ENCODE data around the gene UNKL. TPM values are rescaled to one million over a fixed set of nuclear protein-coding genes. Genes with fewer than 3 reads are reported as not detected.

UNKL gene
- total and polyA plus RNA-seq, 2 of the 8 experiments (the other 6 are each of a cell fraction or from before 2014, with no cell fraction given) = 25.1 to 31.8 TPM

DNA sequence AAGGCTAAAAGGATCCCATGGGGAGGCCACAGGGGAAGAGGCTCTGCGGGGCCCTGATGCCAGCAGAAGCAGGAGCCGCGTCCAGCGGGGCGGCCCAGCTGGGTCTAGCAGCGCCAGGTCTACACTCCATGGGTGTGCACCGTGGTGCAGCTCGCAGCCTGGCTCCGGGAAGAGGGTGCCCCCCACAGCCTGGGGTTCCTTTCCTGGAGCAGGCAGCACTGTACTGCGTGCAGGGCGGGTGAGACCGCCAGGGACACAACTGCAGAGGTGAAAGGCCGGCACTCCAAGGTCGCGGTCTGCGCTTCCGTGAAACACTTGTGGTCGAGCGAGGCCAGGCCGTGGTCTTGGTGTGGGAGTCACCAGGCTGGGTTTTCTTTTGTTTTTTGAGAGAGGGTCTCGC lies 36.3 kb upstream of the UNKL start:
- Histone ChIP-seq H4K8ac (ENCODE audit: extremely low read depth, insufficient read depth, low read length) (no peak overlapping the region), H3K4me3 (ENCODE audit: extremely low read depth in 1 of 4, insufficient read depth in 2 of 4, low read depth in 3 of 4, low read length in 4 of 4) (no peak overlapping the region), H3K23ac (ENCODE audit: insufficient read length) (no peak overlapping the region), H4K5ac (ENCODE audit: insufficient read length, low read depth, low read length) (no peak overlapping the region), H4K20me1 (replicated peaks in 1 of 2; ENCODE audit: control insufficient read depth in 1 of 2, insufficient read depth in 2 of 2, low read length in 2 of 2) (peaks cover 2 to 14% of the 10 kb centered on the region in 2 experiments), H3K4me1 (replicated peaks in 1 of 4; ENCODE audit: control insufficient read depth in 3 of 4, insufficient read depth in 4 of 4, low read length in 3 of 4) (no peaks in the 10 kb centered on the region), H3K36me3 (ENCODE audit: control insufficient read depth in 2 of 4, insufficient read depth in 4 of 4, low read length in 3 of 4) (peaks cover 0 to 49% (median 12%) of the 10 kb centered on the region in 4 experiments; a peak in 5 of 8 replicates), H3K9ac (replicated peaks in 1 of 4; ENCODE audit: extremely low read depth in 1 of 4, low read depth in 3 of 4, low read length in 3 of 4) (no peak overlapping the region), H3K14ac (ENCODE audit: insufficient read length) (no peak overlapping the region), H2BK15ac (ENCODE audit: low read length) (no peak overlapping the region), H2AK5ac (ENCODE audit: low read depth, low read length) (no peak overlapping the region), H3K79me1 (ENCODE audit: low read depth, low read length) (no peaks in the 10 kb centered on the region), H2AFZ (ENCODE audit: low read length) (no peak overlapping the region), H2BK120ac (replicated peaks; ENCODE audit: low read depth, low read length) (no peak overlapping the region), H3K27ac (ENCODE audit: low read depth, low read length) (no peak overlapping the region), H3K4me2 (ENCODE audit: insufficient read depth in 1 of 2, low read depth in 2 of 2, low read length in 2 of 2) (no peak overlapping the region), H3K9me3 (ENCODE audit: insufficient read depth in 2 of 2, low read depth in 1 of 2, low read length in 1 of 2) (no peaks in the 10 kb centered on the region), H3K18ac (ENCODE audit: extremely low read depth, low read length) (no peak overlapping the region), H3K4ac (replicated peaks; ENCODE audit: insufficient read length, low read depth, low read length) (no peak overlapping the region), H2BK12ac (ENCODE audit: low read depth, low read length) (no peak overlapping the region), H3K23me2 (ENCODE audit: low read depth, low read length) (no peaks in the 10 kb centered on the region), H2BK5ac (ENCODE audit: low read depth, low read length) (no peak overlapping the region), H3K79me2 (ENCODE audit: control insufficient read depth in 1 of 2, insufficient read depth in 2 of 2, low read length in 2 of 2) (no peaks in the 10 kb centered on the region), H2BK20ac (ENCODE audit: low read length) (no peak overlapping the region), H4K91ac (replicated peaks; ENCODE audit: insufficient read length, low read length) (no peak overlapping the region), H3K56ac (replicated peaks; ENCODE audit: insufficient read length, low read depth, low read length) (no peak overlapping the region), H3K27me3 (replicated peaks in 1 of 4; ENCODE audit: control insufficient read depth in 3 of 4, extremely low read depth in 1 of 4, insufficient read depth in 3 of 4, low read length in 3 of 4) (no peaks in the 10 kb centered on the region)
- ChIA-PET CTCF (ENCODE audit: partially characterized antibody) (interaction anchor here (0.6 to 2.5 kb wide), 8 partner anchors 12 to 54 kb away, joined by 3 to 8 read pairs (median 4); no protein-coding TSS in a partner anchor), POLR2A (ENCODE audit: partially characterized antibody) (interaction anchor here (0.9 to 1.2 kb wide), 2 partner anchors 19 to 22 kb away, joined by 3 read pairs; no protein-coding TSS in a partner anchor)
- no peak for DNase-seq (ENCODE audit: low read depth in 1 of 2, low spot score in 2 of 2)
- WGBS, 2 experiments (ENCODE audit: extremely low coverage in 1 of 2, insufficient coverage in 1 of 2, insufficient read length in 1 of 2, insufficient replicate concordance in 2 of 2, low coverage in 1 of 2, low lambda C conversion rate in 2 of 2, missing lambda C conversion rate in 1 of 2) = 93% methylated on average over 16 of the region's 21 CpGs; no CpG with 5 or more reads in 1 of the 2 experiments
- FAIRE-seq = no peak
- no peak for TF ChIP-seq KDM4A (IDR thresholded peaks at IDR 0.05; ENCODE audit: low read depth, low read length, severe bottlenecking)
- no peak for TF ChIP-seq JUND (IDR thresholded peaks at IDR 0.05; ENCODE audit: low read length)
- TF ChIP-seq CHD1 (IDR thresholded peaks at IDR 0.05; ENCODE audit: low read depth, low read length) = no peak
- no peak for TF ChIP-seq CBX8 (IDR thresholded peaks at IDR 0.05; ENCODE audit: borderline replicate concordance, low read depth, low read length)
- TF ChIP-seq SRF (IDR thresholded peaks at IDR 0.05; ENCODE audit: low read depth, low read length) = no peak
- TF ChIP-seq BCL11A (IDR thresholded peaks at IDR 0.05; ENCODE audit: low read depth in 2 of 2, low read length in 2 of 2) = no peak
- no peak for TF ChIP-seq KDM5A (IDR thresholded peaks at IDR 0.05; ENCODE audit: low read length)
- TF ChIP-seq FOSL1 (IDR thresholded peaks at IDR 0.05; ENCODE audit: insufficient read depth, low read depth, low read length) = no peak
- TF ChIP-seq SIN3A (conservative IDR thresholded peaks at IDR 0.05 in 1 of 2, IDR thresholded peaks at IDR 0.05 in 1 of 2; ENCODE audit: low read depth in 1 of 2, low read length in 2 of 2) = no peak
- TF ChIP-seq NANOG (IDR thresholded peaks at IDR 0.05; ENCODE audit: insufficient read depth, low read depth, low read length, poor library complexity, severe bottlenecking) = no peak
- TF ChIP-seq, protein P1, sequence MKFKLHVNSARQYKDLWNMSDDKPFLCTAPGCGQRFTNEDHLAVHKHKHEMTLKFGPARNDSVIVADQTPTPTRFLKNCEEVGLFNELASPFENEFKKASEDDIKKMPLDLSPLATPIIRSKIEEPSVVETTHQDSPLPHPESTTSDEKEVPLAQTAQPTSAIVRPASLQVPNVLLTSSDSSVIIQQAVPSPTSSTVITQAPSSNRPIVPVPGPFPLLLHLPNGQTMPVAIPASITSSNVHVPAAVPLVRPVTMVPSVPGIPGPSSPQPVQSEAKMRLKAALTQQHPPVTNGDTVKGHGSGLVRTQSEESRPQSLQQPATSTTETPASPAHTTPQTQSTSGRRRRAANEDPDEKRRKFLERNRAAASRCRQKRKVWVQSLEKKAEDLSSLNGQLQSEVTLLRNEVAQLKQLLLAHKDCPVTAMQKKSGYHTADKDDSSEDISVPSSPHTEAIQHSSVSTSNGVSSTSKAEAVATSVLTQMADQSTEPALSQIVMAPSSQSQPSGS (IDR thresholded peaks at IDR 0.05; ENCODE audit: low read length) = no peak
- TF ChIP-seq RXRA (IDR thresholded peaks at IDR 0.05; ENCODE audit: insufficient read depth, low read depth, low read length) = no peak
